ENCODE results near the gene GALNT9.
A peak's percentile ranks its signal among the peaks of the same experiment; 100 is the strongest.

Gene GALNT9

DNA sequence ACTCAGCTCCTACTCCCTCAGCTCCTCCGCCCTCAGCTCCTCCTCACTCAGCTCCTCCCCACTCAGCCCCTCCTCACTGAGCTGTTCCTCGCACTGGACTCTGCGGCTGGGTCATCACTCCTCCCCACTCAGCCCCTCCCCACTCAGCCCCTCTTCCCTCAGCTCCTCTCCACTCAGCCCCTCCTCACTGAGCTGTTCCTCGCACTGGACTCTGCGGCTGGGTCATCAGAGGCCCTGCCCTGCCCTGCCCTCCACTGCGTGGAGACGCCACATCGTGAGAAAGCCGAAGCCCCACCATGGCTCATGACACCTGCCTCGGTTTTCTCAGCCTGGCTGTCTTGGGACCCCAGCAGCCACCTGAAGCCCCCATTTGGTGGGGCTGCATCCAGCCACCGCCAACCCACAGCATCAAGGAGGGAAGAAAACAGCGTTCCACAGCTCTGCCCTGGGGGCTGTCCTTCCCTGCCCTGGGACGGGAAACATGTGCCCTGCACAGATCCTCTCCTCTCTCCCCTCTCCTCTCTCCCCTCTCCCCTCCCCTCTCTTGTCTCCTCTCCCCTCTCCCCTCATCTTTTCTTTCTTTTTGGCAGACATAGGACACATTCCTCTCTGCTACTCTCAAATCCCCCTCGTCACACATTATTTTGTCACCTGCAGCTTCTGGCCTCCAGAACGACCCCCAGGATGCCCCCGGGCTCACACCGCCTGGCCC lies 167.4 kb downstream of the GALNT9 start:
- H3K27me3 Mint-ChIP-seq (ENCODE audit: low read depth): peaks cover 2% of the 10 kb centered on the region
- peaks cover 3% of the 10 kb centered on the region for H3K9me3 Mint-ChIP-seq
- peaks cover 7% of the 10 kb centered on the region for H3K4me1 Mint-ChIP-seq (ENCODE audit: low read depth)
- no peaks in the 10 kb centered on the region for H3K36me3 Mint-ChIP-seq (ENCODE audit: low read depth)
- H3K27ac Mint-ChIP-seq: peak overlapping the region; percentile 12
- H3K4me3 Mint-ChIP-seq: no peak overlapping the region
- no peak for DNase-seq (ENCODE audit: low spot score)

DNA sequence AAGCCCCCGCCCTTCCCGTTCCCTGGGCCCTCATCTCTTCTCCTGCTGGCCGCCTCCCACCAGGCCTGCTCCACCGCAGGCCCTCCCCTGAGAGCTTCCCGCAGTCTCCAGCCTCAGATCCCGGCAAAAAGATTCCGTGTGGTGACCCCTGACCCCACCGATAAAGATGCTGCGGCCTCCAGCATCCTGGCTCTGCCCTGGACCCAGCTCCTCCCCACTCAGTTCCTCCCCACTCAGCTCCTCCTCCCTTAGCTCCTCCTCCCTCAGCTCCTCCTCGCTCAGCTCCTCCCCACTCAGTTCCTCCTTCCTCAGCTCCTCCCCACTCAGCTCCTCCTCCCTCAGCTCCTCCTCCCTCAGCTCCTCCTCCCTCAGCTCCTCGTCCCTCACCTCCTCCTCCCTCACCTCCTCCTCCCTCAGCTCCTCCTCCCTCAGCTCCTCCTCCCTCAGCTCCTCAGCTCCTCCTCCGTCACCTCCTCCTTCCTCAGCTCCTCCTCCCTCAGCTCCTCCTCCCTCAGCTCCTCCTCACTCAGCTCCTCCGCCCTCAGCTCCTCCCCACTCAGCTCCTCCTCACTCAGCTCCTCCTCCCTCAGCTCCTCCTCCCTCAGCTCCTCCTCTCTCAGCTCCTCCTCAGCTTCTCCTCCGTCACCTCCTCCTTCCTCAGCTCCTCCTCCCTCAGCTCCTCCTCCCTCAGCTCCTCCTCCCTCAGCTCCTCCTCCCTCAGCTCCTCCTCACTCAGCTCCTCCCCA lies 168.2 kb downstream of the GALNT9 start:
- no peak for DNase-seq (ENCODE audit: low spot score)

DNA sequence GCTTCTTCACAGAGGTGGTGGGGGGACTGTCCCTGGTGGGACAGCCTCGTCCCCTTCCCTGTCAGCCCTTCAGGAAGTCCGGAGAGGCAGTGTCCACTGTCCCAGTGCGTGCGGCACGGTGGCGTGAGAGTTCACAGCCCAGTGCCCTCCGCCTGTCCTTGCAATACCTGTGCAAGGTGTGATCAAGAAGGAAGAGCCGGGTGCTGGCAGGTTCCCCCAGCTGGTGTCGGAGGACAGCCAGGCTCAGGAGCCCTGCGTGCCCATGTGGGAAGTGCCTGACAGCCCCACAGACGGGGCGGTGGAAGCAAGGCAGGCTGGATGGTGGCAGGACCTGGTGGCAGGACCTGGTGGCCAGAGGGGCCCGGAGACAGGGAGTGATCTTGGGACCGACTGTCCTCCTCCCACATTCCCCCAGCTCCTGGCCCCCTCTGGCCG lies 168.8 kb downstream of the GALNT9 start:
- no peak for DNase-seq (ENCODE audit: low spot score)
- H3K36me3 Mint-ChIP-seq (ENCODE audit: low read depth): no peaks in the 10 kb centered on the region
- no peak overlapping the region for H3K27ac Mint-ChIP-seq
- peaks cover 2% of the 10 kb centered on the region for H3K27me3 Mint-ChIP-seq (ENCODE audit: low read depth)
- no peak overlapping the region for H3K4me3 Mint-ChIP-seq
- H3K4me1 Mint-ChIP-seq (ENCODE audit: low read depth): peaks cover 7% of the 10 kb centered on the region
- no peaks in the 10 kb centered on the region for H3K9me3 Mint-ChIP-seq

More for the DNA sequence above, 168.2 kb downstream of the GALNT9 start:
- peaks cover 2% of the 10 kb centered on the region for H3K27me3 Mint-ChIP-seq (ENCODE audit: low read depth)
- H3K4me3 Mint-ChIP-seq: no peak overlapping the region
- no peak overlapping the region for H3K27ac Mint-ChIP-seq
- no peaks in the 10 kb centered on the region for H3K9me3 Mint-ChIP-seq
- peaks cover 7% of the 10 kb centered on the region for H3K4me1 Mint-ChIP-seq (ENCODE audit: low read depth)
- H3K36me3 Mint-ChIP-seq (ENCODE audit: low read depth): no peaks in the 10 kb centered on the region

DNA sequence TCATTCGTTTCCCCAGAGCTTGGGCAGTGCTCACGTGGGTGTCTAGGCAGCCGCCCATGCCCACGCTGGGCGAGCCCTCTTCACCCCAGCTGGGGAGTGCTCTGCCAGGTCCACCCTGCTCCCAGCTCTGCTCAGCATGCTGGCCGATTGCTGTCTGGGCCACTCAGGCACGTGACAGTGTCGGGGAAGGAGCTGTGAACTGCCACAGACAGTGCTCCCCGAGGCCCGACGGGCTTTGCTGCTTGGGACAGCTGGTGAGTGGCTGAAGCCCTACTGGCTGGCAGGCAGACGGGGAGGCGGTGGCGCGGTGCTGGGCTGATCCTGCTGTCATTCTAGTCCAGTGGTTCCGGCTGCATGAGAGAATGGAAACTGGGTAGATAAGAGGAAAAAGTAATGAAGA lies 169.4 kb downstream of the GALNT9 start:
- H3K4me3 Mint-ChIP-seq: no peak overlapping the region
- no peak overlapping the region for H3K27ac Mint-ChIP-seq
- no peaks in the 10 kb centered on the region for H3K36me3 Mint-ChIP-seq (ENCODE audit: low read depth)
- H3K4me1 Mint-ChIP-seq (ENCODE audit: low read depth): peaks cover 7% of the 10 kb centered on the region
- H3K9me3 Mint-ChIP-seq: no peaks in the 10 kb centered on the region
- no peak for DNase-seq (ENCODE audit: low spot score)
- peaks cover 2% of the 10 kb centered on the region for H3K27me3 Mint-ChIP-seq (ENCODE audit: low read depth)

DNA sequence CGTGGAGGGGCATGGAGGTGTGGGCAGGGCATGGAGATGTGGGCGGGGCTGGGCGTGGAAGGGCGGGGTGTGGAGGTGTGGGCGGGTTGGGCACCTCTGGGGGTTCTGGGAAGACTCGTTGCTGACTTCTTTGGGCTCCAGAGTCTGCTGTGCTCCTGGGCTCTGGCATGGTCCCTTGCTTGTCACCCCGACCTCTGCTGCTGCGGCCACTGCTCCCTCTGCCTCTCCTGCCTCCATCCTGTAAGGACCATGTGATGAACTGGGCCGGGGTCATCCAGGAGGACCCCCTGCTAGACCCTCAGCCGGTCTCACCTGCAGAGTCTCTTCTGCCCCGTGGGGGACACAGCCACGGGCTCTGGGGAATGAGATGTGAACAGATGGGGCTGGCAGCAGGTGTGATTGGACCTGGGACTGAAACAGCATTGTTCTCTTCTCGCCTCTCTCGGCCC lies 169.8 kb downstream of the GALNT9 start:
- Mint-ChIP-seq H3K4me1 (ENCODE audit: low read depth) (peaks cover 7% of the 10 kb centered on the region), H3K27me3 (ENCODE audit: low read depth) (peaks cover 2% of the 10 kb centered on the region), H3K9me3 (no peaks in the 10 kb centered on the region), H3K36me3 (ENCODE audit: low read depth) (no peaks in the 10 kb centered on the region), H3K27ac (no peak overlapping the region), H3K4me3 (no peak overlapping the region)
- no peak for DNase-seq (ENCODE audit: low spot score)

DNA sequence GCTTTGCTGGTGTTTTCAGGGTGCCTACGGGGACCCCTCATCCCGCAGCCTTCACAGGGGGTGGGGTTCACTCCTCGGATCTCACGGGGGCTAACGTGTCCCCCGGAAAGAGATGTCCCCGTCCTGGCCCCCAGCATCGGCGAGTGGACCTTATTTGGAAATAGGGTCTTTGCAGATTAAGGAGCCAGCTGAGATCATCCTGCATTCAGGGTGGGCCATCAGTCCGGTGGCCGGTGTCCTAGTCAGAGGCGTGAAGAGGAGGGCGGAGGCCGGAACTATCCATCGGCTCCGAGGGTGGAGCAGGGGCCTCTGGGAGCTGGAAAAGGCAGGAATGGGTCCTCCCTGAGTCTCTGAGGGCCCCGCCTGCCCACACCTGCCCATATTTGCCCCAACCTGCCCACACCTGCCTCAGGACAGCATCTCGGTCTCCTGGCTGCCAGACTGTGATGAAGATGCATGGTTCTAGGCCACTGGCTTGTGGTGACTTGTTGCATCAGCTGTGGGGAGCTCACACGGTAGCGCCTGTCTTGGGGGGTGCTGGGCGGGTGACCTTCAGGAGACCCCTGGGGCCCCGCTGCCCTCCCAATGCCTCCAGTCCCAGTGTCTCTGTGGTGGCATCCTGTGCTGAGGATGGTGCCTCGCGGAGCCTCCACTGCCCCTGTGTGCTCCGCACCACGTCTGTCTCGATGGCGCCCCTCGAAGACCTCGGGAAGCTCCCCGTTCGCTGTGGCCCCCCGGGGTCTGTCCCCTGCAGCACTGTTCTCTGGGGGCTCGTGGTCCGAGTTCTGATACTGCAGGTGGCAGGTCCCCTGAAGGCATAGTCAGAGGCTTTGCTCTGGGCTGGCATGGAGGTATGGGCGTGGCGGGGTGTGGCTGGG lies 170.5 kb downstream of the GALNT9 start:
- Mint-ChIP-seq H3K4me1 (ENCODE audit: low read depth) (peaks cover 5% of the 10 kb centered on the region), H3K9me3 (no peaks in the 10 kb centered on the region), H3K4me3 (no peak overlapping the region), H3K36me3 (ENCODE audit: low read depth) (no peaks in the 10 kb centered on the region), H3K27ac (no peak overlapping the region), H3K27me3 (ENCODE audit: low read depth) (no peaks in the 10 kb centered on the region)
- no peak for DNase-seq (ENCODE audit: low spot score)

DNA sequence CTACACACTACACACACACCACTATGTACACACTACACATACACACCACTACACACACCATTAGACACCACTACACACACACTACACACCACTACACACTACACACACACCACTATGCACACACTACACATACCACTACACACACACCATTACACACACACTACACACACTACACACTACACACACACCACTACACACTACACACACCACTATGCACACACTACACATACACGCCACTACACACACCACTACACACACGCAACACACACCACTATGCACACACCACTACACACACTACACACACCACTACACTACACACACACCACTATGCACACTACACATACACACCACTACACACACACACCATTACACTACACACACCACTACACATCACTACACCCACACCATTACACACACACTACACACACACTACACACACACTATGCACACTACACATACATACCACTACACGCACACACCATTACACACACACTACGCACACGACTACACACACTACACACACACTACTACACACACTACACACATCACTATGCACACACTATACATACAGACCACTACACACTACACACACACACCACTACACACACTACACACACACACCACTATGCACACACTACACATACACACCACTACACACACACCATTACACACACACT lies 171.5 kb downstream of the GALNT9 start:
- no peaks in the 10 kb centered on the region for H3K36me3 Mint-ChIP-seq (ENCODE audit: low read depth)
- H3K27me3 Mint-ChIP-seq (ENCODE audit: low read depth): no peaks in the 10 kb centered on the region
- peaks cover 2% of the 10 kb centered on the region for H3K4me1 Mint-ChIP-seq (ENCODE audit: low read depth)
- H3K27ac Mint-ChIP-seq: no peak overlapping the region
- no peak for DNase-seq (ENCODE audit: low spot score)
- H3K9me3 Mint-ChIP-seq: no peaks in the 10 kb centered on the region
- no peak overlapping the region for H3K4me3 Mint-ChIP-seq

DNA sequence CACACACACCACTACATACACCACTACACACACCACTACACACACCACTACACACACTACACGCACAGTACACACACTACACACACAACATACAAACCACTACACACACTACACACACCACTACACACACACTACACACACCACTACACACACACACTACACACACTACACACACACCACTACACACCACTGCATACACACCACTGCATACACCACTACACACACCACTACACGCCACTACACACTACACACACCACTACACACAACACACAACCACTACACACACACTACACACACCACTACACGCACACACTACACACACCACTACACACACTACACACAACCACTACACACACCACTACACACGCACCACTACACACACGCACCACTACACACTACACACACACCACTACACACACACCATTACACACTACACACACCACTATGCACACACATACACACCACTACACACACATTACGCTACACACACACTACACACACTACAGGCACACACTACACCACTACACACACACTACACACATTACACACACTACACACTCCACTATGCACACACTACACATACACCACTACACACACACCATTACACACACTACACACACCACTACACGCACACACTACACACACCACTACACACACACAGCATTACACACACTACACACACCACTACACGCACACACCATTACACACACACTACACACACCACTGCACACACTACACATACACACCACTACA lies 172.6 kb downstream of the GALNT9 start:
- Mint-ChIP-seq H3K36me3 (ENCODE audit: low read depth) (no peaks in the 10 kb centered on the region), H3K27ac (no peak overlapping the region), H3K4me1 (ENCODE audit: low read depth) (no peaks in the 10 kb centered on the region), H3K9me3 (no peaks in the 10 kb centered on the region), H3K4me3 (no peak overlapping the region), H3K27me3 (ENCODE audit: low read depth) (no peaks in the 10 kb centered on the region)
- DNase-seq (ENCODE audit: low spot score): no peak

DNA sequence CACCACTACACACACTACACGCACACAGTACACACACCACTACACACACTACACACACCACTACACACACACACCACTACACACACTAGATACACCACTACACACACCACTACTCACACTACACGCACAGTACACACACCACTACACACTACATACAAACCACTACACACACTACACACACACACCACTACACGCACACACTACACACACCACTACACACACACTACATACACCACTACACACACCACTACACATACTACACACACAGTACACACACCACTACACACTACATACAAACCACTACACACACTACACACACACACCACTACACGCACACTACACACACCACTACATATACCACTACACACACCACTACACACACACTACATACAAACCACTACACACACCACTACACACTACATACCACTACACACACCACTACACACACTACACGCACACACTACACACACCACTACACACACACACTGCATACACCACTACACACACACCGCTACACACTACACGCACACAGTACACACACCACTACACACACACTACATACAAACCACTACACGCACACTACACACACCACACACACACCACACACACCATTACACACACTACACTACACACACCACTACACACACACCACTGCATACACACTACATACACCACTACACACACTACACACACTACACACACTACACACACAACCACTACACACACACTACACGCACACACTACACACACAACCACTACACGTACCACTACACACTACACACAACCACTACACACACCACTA lies 173.4 kb downstream of the GALNT9 start:
- Mint-ChIP-seq H3K9me3 (no peaks in the 10 kb centered on the region), H3K27me3 (ENCODE audit: low read depth) (no peaks in the 10 kb centered on the region), H3K36me3 (ENCODE audit: low read depth) (no peaks in the 10 kb centered on the region), H3K4me1 (ENCODE audit: low read depth) (no peaks in the 10 kb centered on the region), H3K4me3 (no peak overlapping the region), H3K27ac (no peak overlapping the region)
- no peak for DNase-seq (ENCODE audit: low spot score)

DNA sequence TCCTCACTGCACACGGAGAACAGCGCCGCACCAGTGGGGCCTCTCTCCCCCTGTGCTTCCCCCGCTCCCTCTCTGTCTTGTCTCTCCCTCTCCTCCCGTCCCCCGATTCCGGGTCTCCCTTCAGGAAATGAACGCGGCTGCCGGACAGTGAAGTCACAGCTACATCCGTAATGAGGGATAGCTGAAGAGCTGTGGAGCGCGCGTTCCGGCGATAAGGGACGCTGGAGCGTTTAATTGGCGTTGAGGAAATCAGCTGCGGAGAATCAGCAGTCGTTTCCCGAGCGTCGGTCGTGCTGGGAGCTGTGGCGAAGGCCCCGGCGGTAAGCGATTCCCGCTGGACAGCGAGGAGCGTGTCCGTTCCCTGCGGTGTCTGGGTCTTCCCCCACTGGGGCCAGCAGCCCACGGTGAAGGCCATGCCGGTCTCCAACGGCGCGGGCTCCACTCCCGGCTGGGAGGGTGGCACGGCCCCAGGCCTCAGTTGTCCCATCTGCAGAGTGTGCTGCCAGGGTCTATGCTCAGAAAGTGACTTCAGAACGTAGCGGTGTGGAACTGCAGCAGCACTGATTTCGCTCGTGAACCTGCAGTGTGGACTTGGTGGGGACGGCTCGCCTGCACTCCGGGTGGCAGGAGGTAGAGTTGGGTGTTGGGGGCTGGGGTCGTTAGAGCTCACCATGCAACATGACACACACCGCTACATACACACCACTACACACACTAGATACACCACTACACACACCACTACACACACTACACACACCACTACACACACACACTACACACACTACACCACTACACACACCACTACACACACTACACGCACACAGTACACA lies 174.2 kb downstream of the GALNT9 start:
- no peak for DNase-seq (ENCODE audit: low spot score)
- Mint-ChIP-seq H3K27me3 (ENCODE audit: low read depth) (no peaks in the 10 kb centered on the region), H3K4me3 (no peak overlapping the region), H3K9me3 (no peaks in the 10 kb centered on the region), H3K4me1 (ENCODE audit: low read depth) (no peaks in the 10 kb centered on the region), H3K27ac (no peak overlapping the region), H3K36me3 (ENCODE audit: low read depth) (no peaks in the 10 kb centered on the region)

DNA sequence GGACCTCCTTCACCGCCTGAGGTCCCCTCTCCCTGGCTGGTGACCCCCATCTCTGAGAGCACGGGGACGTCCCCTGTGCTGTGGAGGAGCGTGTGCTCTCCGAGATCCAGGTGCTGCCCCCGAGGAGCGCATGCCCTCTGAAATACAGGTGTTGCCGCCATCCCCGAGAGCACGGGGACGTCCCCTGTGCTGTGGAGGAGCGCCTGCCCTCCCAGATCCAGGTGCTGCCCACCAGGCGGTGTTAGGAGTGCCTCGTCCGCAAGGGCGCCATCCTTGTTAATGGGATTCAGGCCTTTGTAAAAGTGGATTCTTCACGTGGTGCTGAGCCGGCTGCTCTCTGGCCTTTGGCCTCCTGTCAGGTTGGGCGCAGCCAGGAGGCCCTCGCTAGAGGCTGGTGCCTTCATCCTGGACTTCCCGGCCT lies 175.0 kb downstream of the GALNT9 start:
- no peaks in the 10 kb centered on the region for H3K36me3 Mint-ChIP-seq (ENCODE audit: low read depth)
- no peaks in the 10 kb centered on the region for H3K9me3 Mint-ChIP-seq
- no peak overlapping the region for H3K4me3 Mint-ChIP-seq
- no peaks in the 10 kb centered on the region for H3K27me3 Mint-ChIP-seq (ENCODE audit: low read depth)
- no peaks in the 10 kb centered on the region for H3K4me1 Mint-ChIP-seq (ENCODE audit: low read depth)
- no peak for DNase-seq (ENCODE audit: low spot score)
- H3K27ac Mint-ChIP-seq: peak overlapping the region; percentile 19

Measured in T-helper 2 cell treated with Interferon-gamma antibody and Interleukin-4, amounts not matched to agents 5 μg/mL and 100 μg/mL, for 36 hours (primary cell).